Measurements from ENCODE around the gene ZSCAN23. TPM values are rescaled to one million over a fixed set of nuclear protein-coding genes. Genes with fewer than 3 reads are reported as not detected.
A peak's percentile ranks its signal among the peaks of the same experiment; 100 is the strongest.

The ZSCAN23 gene
- total and polyA plus RNA-seq, 2 donors (not counting 1 experiment from before 2014, with no cell fraction given), result 3.8 to 5.1 TPM

GRCh38 chr6:28442586-28442985 lies 705 bp downstream of the ZSCAN23 start:
- Histone ChIP-seq H3K27ac (ENCODE audit: insufficient read depth, low read length) (peak overlapping the region; percentile 95), H2AFZ (ENCODE audit: low read length) (peak overlapping the region; percentile 98), H3K4me2 (ENCODE audit: extremely low read depth, insufficient read depth, low read length) (peak overlapping the region; percentile 97), H4K20me1 (ENCODE audit: control insufficient read depth, extremely low read depth, insufficient read depth, low read length) (no peaks in the 10 kb centered on the region), H3K79me2 (ENCODE audit: control insufficient read depth, insufficient read depth, low read length) (no peaks in the 10 kb centered on the region), H3K27me3 (ENCODE audit: control insufficient read depth, insufficient read depth, low read length) (no peaks in the 10 kb centered on the region), H3K9me3 (ENCODE audit: control insufficient read depth, insufficient read depth, low read depth, low read length) (no peaks in the 10 kb centered on the region), H3K36me3 (ENCODE audit: control insufficient read depth, insufficient read depth, low read length) (no peaks in the 10 kb centered on the region), H3K4me3 (replicated peaks in 1 of 4; ENCODE audit: control extremely low read depth in 1 of 4, insufficient read depth in 1 of 4, low read depth in 3 of 4, low read length in 4 of 4) (peak overlapping the region; percentile 81 to 98 (median 92)), H3K4me1 (ENCODE audit: control insufficient read depth, extremely low read depth, insufficient read depth, low read length) (no peaks in the 10 kb centered on the region), H3K9ac (ENCODE audit: insufficient read depth, low read length) (peak overlapping the region; percentile 85)
- TF ChIP-seq EZH2 (IDR thresholded peaks at IDR 0.05; ENCODE audit: low read length, missing control alignments) (no peak), CTCF (conservative IDR thresholded peaks at IDR 0.05 in 1 of 2, IDR thresholded peaks at IDR 0.05 in 1 of 2; ENCODE audit: low read depth in 1 of 2, low read length in 2 of 2) (no peak)
- DNase-seq (ENCODE audit: low read depth in 2 of 2), result peak in 1 of 2 donors; percentile 0

GRCh38 chr6:28436404-28436803 lies 6.9 kb downstream of the ZSCAN23 start:
- H3K9ac ChIP-seq (ENCODE audit: insufficient read depth, low read length), result no peak overlapping the region
- H3K36me3 ChIP-seq (ENCODE audit: control insufficient read depth, insufficient read depth, low read length), result peaks cover 3% of the 10 kb centered on the region
- no peaks in the 10 kb centered on the region for H3K9me3 ChIP-seq (ENCODE audit: control insufficient read depth, insufficient read depth, low read depth, low read length)
- H3K27me3 ChIP-seq (ENCODE audit: control insufficient read depth, insufficient read depth, low read length), result no peaks in the 10 kb centered on the region
- H3K4me2 ChIP-seq (ENCODE audit: extremely low read depth, insufficient read depth, low read length), result no peak overlapping the region
- no peaks in the 10 kb centered on the region for H4K20me1 ChIP-seq (ENCODE audit: control insufficient read depth, extremely low read depth, insufficient read depth, low read length)
- no peak overlapping the region for H3K4me3 ChIP-seq (replicated peaks in 1 of 4; ENCODE audit: control extremely low read depth in 1 of 4, insufficient read depth in 1 of 4, low read depth in 3 of 4, low read length in 4 of 4)
- H3K79me2 ChIP-seq (ENCODE audit: control insufficient read depth, insufficient read depth, low read length), result no peaks in the 10 kb centered on the region
- no peaks in the 10 kb centered on the region for H3K4me1 ChIP-seq (ENCODE audit: control insufficient read depth, extremely low read depth, insufficient read depth, low read length)
- no peak overlapping the region for H3K27ac ChIP-seq (ENCODE audit: insufficient read depth, low read length)
- no peak overlapping the region for H2AFZ ChIP-seq (ENCODE audit: low read length)
- TF ChIP-seq CTCF (conservative IDR thresholded peaks at IDR 0.05 in 1 of 2, IDR thresholded peaks at IDR 0.05 in 1 of 2; ENCODE audit: low read depth in 1 of 2, low read length in 2 of 2) (no peak), EZH2 (IDR thresholded peaks at IDR 0.05; ENCODE audit: low read length, missing control alignments) (no peak)
- DNase-seq (ENCODE audit: low read depth in 2 of 2), result no peak

GRCh38 chr6:28433119-28433518 lies 10.2 kb downstream of the ZSCAN23 start:
- Histone ChIP-seq H3K4me3 (replicated peaks in 1 of 4; ENCODE audit: control extremely low read depth in 1 of 4, insufficient read depth in 1 of 4, low read depth in 3 of 4, low read length in 4 of 4) (no peak overlapping the region), H3K4me1 (ENCODE audit: control insufficient read depth, extremely low read depth, insufficient read depth, low read length) (no peaks in the 10 kb centered on the region), H3K79me2 (ENCODE audit: control insufficient read depth, insufficient read depth, low read length) (no peaks in the 10 kb centered on the region), H3K36me3 (ENCODE audit: control insufficient read depth, insufficient read depth, low read length) (peaks cover 3% of the 10 kb centered on the region), H3K9ac (ENCODE audit: insufficient read depth, low read length) (no peak overlapping the region), H2AFZ (ENCODE audit: low read length) (no peak overlapping the region), H3K4me2 (ENCODE audit: extremely low read depth, insufficient read depth, low read length) (no peak overlapping the region), H3K27me3 (ENCODE audit: control insufficient read depth, insufficient read depth, low read length) (no peaks in the 10 kb centered on the region), H3K27ac (ENCODE audit: insufficient read depth, low read length) (no peak overlapping the region), H4K20me1 (ENCODE audit: control insufficient read depth, extremely low read depth, insufficient read depth, low read length) (no peaks in the 10 kb centered on the region), H3K9me3 (ENCODE audit: control insufficient read depth, insufficient read depth, low read depth, low read length) (no peaks in the 10 kb centered on the region)
- no peak for TF ChIP-seq CTCF (conservative IDR thresholded peaks at IDR 0.05 in 1 of 2, IDR thresholded peaks at IDR 0.05 in 1 of 2; ENCODE audit: low read depth in 1 of 2, low read length in 2 of 2)
- TF ChIP-seq EZH2 (IDR thresholded peaks at IDR 0.05; ENCODE audit: low read length, missing control alignments), result no peak
- no peak for DNase-seq (ENCODE audit: low read depth in 2 of 2)
